Aortic smooth muscle cell (primary cell): ENCODE data around the gene AGPAT4. TPM values are rescaled to one million over a fixed set of nuclear protein-coding genes. Genes with fewer than 3 reads are reported as not detected.

ENCODE experiments used
- total RNA-seq: library from RNA; depleted of rRNA; stranded (reverse); fragments of >200 nt; gene quantifications from 2 replicates; pipeline ENCODE4 v1.2.3, GENCODE V29; 2014

AGPAT4 gene, protein sequence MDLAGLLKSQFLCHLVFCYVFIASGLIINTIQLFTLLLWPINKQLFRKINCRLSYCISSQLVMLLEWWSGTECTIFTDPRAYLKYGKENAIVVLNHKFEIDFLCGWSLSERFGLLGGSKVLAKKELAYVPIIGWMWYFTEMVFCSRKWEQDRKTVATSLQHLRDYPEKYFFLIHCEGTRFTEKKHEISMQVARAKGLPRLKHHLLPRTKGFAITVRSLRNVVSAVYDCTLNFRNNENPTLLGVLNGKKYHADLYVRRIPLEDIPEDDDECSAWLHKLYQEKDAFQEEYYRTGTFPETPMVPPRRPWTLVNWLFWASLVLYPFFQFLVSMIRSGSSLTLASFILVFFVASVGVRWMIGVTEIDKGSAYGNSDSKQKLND
- total RNA-seq = 7.9 and 10.1 TPM in 2 replicates

DNA sequence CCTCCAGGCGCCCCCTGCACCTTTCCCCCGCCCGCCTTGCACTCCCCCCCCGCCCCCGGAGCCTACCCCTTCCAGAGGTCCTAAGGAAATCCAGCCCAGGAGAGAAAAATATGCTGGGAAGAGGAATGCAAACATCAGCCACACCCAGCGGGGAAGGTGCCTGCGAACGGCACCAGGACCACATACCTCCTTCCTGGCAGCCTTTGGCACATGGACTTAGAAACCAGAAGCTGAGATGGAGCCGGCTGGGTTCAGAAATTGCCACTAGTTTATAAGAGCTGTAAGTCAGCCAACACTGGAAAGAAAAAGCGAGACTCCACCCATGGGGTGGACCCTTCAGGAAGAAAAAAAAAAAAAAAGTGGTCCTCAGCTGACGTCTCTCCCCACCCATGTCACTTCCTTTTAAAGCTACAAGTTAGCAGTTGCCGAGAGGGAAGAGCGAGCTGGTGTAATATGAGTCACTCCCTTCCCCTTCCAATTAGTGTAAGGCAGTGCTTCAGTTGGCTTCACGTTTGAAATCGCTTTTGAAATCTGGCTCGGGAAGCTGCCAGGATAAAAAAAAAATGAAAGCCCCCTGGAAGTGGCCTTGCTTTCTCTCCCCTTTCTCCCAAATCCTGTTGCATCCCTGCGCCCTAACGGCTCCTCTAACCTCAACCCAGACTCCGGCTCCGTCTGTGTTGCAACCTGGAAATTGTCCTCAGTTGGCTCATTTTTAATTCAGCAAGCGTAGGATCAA lies at the start of gene AGPAT4:
Gene AGPAT4, minus strand, starts transcription at position 310 of the 736 bp plus-strand sequence. CDS start 41,848 bp downstream, outside the sequence.

